Smooth muscle cell (in vitro differentiated cells): ENCODE measurements around the gene DSTN. TPM values are rescaled to one million over a fixed set of nuclear protein-coding genes. Genes with fewer than 3 reads are reported as not detected.

ENCODE experiments used
- DNase-seq: peaks from one replicate; lab custom pipeline; 2025; ENCODE audit not compliant: unreplicated experiment; lab: John Stamatoyannopoulos, UW
- H2AFZ ChIP-seq: fragments of 200-600 bp; sonication (generic); 2 replicates; pipeline ENCODE4 v1.6.0; 2016; ENCODE audit warnings: antibody characterized with exemption, low read depth, mild to moderate bottlenecking
- H3F3A ChIP-seq: fragments of 200-600 bp; sonication (generic); 2 replicates; pipeline ENCODE4 v1.6.0; 2017; ENCODE audit warnings: antibody characterized with exemption, low read depth
- H3K27ac ChIP-seq: fragments of 200-600 bp; sonication (generic); 2 replicates; pipeline ENCODE4 v1.5.1; 2016; ENCODE audit warnings: low read depth, mild to moderate bottlenecking
- H3K27me3 ChIP-seq: fragments of 200-600 bp; sonication (generic); 2 replicates; pipeline ENCODE4 v1.6.1; 2016; ENCODE audit warnings: low read depth, mild to moderate bottlenecking
- H3K36me3 ChIP-seq: fragments of 200-600 bp; sonication (generic); 2 replicates; pipeline ENCODE4 v1.5.1; 2016; ENCODE audit warnings: low read depth
- H3K4me1 ChIP-seq: fragments of 200-600 bp; sonication (generic); 2 replicates; pipeline ENCODE4 v1.5.1; 2016; ENCODE audit warnings: low read depth
- H3K4me2 ChIP-seq: fragments of 200-600 bp; sonication (generic); 2 replicates; pipeline ENCODE4 v1.6.0; 2016; ENCODE audit warnings: mild to moderate bottlenecking
- H3K4me3 ChIP-seq: fragments of 200-600 bp; sonication (generic); 2 replicates; pipeline ENCODE4 v1.5.1; 2016; ENCODE audit warnings: mild to moderate bottlenecking
- H3K79me2 ChIP-seq: fragments of 200-600 bp; sonication (generic); 2 replicates; pipeline ENCODE4 v1.6.0; 2016; ENCODE audit warnings: low read depth, mild to moderate bottlenecking
- H3K9ac ChIP-seq: fragments of 200-600 bp; sonication (generic); 2 replicates; pipeline ENCODE4 v1.6.0; 2016; ENCODE audit warnings: low read depth
- H3K9me3 ChIP-seq: fragments of 200-600 bp; sonication (generic); replicated peaks from 2 replicates; pipeline ENCODE4 v1.5.1; 2016; ENCODE audit warnings: low read depth
- H4K20me1 ChIP-seq: fragments of 200-600 bp; sonication (generic); 2 replicates; pipeline ENCODE4 v1.6.0; 2016; ENCODE audit warnings: low read depth
- CTCF ChIP-seq: fragments of 200-600 bp; sonication (generic); IDR thresholded peaks from 2 replicates; pipeline ENCODE4 v1.5.1; 2017; ENCODE audit warnings: borderline replicate concordance, mild to moderate bottlenecking, antibody characterized with exemption; ENCODE audit not compliant: insufficient read depth, poor library complexity, severe bottlenecking
- WGBS: methylation state at CpG from one replicate; pipeline ENCODE4 v1.1.7; 2016; ENCODE audit warnings: low lambda C conversion rate; 5-methylcytosine and 5-hydroxymethylcytosine counted together
- polyA plus RNA-seq: library from polyadenylated mRNA; unstranded; fragments of >200 nt; fragmentation: Nextera tagmentation; extraction: Ambion mirVana; gene quantifications from 2 replicates; pipeline ENCODE4 v1.2.1, GENCODE V29; 2016
- total RNA-seq: library from RNA; depleted of rRNA; stranded (reverse); fragments of >200 nt; gene quantifications from 2 replicates; pipeline ENCODE4 v1.2.3, GENCODE V29; 2014

DSTN gene
- total and polyA plus RNA-seq, 2 experiments from 2014 or later = 486 to 534 TPM

- no peak overlapping the region for H3K27ac ChIP-seq
- peaks cover 100% of the 10 kb centered on the region for H4K20me1 ChIP-seq
- peaks cover 6% of the 10 kb centered on the region for H3K36me3 ChIP-seq
- H3K4me3 ChIP-seq = no peak overlapping the region
- H3K4me2 ChIP-seq = no peak overlapping the region
- DNase-seq = no peak
- no peaks in the 10 kb centered on the region for H3K4me1 ChIP-seq
- 89% methylated on average over 11 of the region's 11 CpGs for WGBS
- no peak overlapping the region for H3K9ac ChIP-seq
- no peak for TF ChIP-seq CTCF
- no peaks in the 10 kb centered on the region for H3K9me3 ChIP-seq
- no peak overlapping the region for H2AFZ ChIP-seq
- H3K27me3 ChIP-seq = no peaks in the 10 kb centered on the region
- H3K79me2 ChIP-seq = peaks cover 37% of the 10 kb centered on the region
- H3F3A ChIP-seq = no peaks in the 10 kb centered on the region
Measured at GRCh38 chr20:17630151-17630805, 60.4 kb downstream of the DSTN start.

- no peaks in the 10 kb centered on the region for H3F3A ChIP-seq
- H4K20me1 ChIP-seq = peaks cover 100% of the 10 kb centered on the region
- H3K4me1 ChIP-seq = no peaks in the 10 kb centered on the region
- H3K27ac ChIP-seq = no peak overlapping the region
- DNase-seq = no peak
- H3K4me2 ChIP-seq = no peak overlapping the region
- TF ChIP-seq CTCF = no peak
- H3K27me3 ChIP-seq = no peaks in the 10 kb centered on the region
- no peaks in the 10 kb centered on the region for H3K9me3 ChIP-seq
- no peak overlapping the region for H3K4me3 ChIP-seq
- no peak overlapping the region for H2AFZ ChIP-seq
- H3K36me3 ChIP-seq = peaks cover 6% of the 10 kb centered on the region
- peaks cover 42% of the 10 kb centered on the region for H3K79me2 ChIP-seq
- 98% methylated on average over 6 of the region's 6 CpGs for WGBS
- H3K9ac ChIP-seq = no peak overlapping the region
Measured at GRCh38 chr20:17630806-17631195, 60.9 kb downstream of the DSTN start.

GRCh38 chr20:17631576-17632319 is 61.9 kb downstream of the DSTN start:
- no peak for DNase-seq
- no peak for TF ChIP-seq CTCF
- Histone ChIP-seq H3K36me3 (peaks cover 13% of the 10 kb centered on the region), H3K9ac (no peak overlapping the region), H3K4me3 (no peak overlapping the region), H3K27ac (no peak overlapping the region), H3K4me1 (no peaks in the 10 kb centered on the region), H3K9me3 (no peaks in the 10 kb centered on the region), H3F3A (no peaks in the 10 kb centered on the region), H2AFZ (no peak overlapping the region), H4K20me1 (peaks cover 100% of the 10 kb centered on the region), H3K79me2 (peaks cover 45% of the 10 kb centered on the region), H3K4me2 (no peak overlapping the region), H3K27me3 (no peaks in the 10 kb centered on the region)
- WGBS = 95% methylated on average over 9 of the region's 9 CpGs
